K562 (cell line): ENCODE results near the gene SETD5. TPM values are rescaled to one million over a fixed set of nuclear protein-coding genes. Genes with fewer than 3 reads are reported as not detected.
A peak's percentile ranks its signal among the peaks of the same experiment; 100 is the strongest.

Source experiments
- ARHGAP35 ChIP-seq: fragments of 450-650 bp; IDR thresholded peaks from 2 replicates; pipeline ENCODE4 v1.6.1; 2018; ENCODE audit not compliant: partially characterized antibody
- ATF4 ChIP-seq: fragments of 450-650 bp; formaldehyde crosslinking; IDR thresholded peaks from 2 replicates; pipeline ENCODE4 v1.4.0; 2022; ENCODE audit warnings: mild to moderate bottlenecking, moderate library complexity
- FOXP1 ChIP-seq: sonication (generic); formaldehyde crosslinking; IDR thresholded peaks from 2 replicates; pipeline ENCODE4 v1.8.0; 2022; ENCODE audit warnings: mild to moderate bottlenecking, missing genetic modification reagents
- HES1 ChIP-seq: fragments of 450-650 bp; IDR thresholded peaks from 2 replicates; pipeline ENCODE4 v1.6.1; 2016; ENCODE audit warnings: low read depth, mild to moderate bottlenecking, moderate library complexity
- KAT7 ChIP-seq: sonication (generic); formaldehyde crosslinking; IDR thresholded peaks from 2 replicates; pipeline ENCODE4 v1.8.0; 2022; ENCODE audit warnings: missing genetic modification reagents, mild to moderate bottlenecking, borderline replicate concordance
- MNT ChIP-seq, 2 experiments: fragments of 450-650 bp; conservative IDR thresholded peaks; 2 replicates each; pipeline ENCODE4 v1.6.1; 2017; ENCODE audit warnings: mild to moderate bottlenecking in 2 of 2, moderate library complexity in 2 of 2
- MTA2 ChIP-seq: fragments of 450-650 bp; IDR thresholded peaks from 2 replicates; pipeline ENCODE4 v1.6.1; 2016; ENCODE audit warnings: low read depth
- MTA3 ChIP-seq: fragments of 450-650 bp; formaldehyde crosslinking; IDR thresholded peaks from 2 replicates; pipeline ENCODE4 v1.6.1; 2017; ENCODE audit warnings: mild to moderate bottlenecking, borderline replicate concordance
- PREB ChIP-seq: sonication (generic); formaldehyde crosslinking; IDR thresholded peaks from 2 replicates; pipeline ENCODE4 v1.8.1; 2023; ENCODE audit warnings: mild to moderate bottlenecking, missing genetic modification reagents
- PTBP1 ChIP-seq: fragments of 200-400 bp; formaldehyde crosslinking; IDR thresholded peaks from 2 replicates; pipeline ENCODE4 v1.6.1; 2017; ENCODE audit warnings: low read depth, low read length
- RBFOX2 ChIP-seq: fragments of 200-400 bp; formaldehyde crosslinking; IDR thresholded peaks from 2 replicates; pipeline ENCODE4 v1.6.1; 2017; ENCODE audit warnings: low read depth, mild to moderate bottlenecking, low read length, moderate library complexity
- RBM14 ChIP-seq: fragments of 200-400 bp; formaldehyde crosslinking; IDR thresholded peaks from 2 replicates; pipeline ENCODE4 v1.6.1; 2018; ENCODE audit warnings: low read depth, mild to moderate bottlenecking, low read length, moderate library complexity, borderline replicate concordance; ENCODE audit not compliant: insufficient read depth
- SREBF2 ChIP-seq: sonication (generic); formaldehyde crosslinking; IDR thresholded peaks from 2 replicates; pipeline ENCODE4 v1.4.0; 2020; ENCODE audit warnings: mild to moderate bottlenecking, missing genetic modification reagents
- STAG1 ChIP-seq: sonication (generic); formaldehyde crosslinking; IDR thresholded peaks from 2 replicates; pipeline ENCODE4 v1.5.0; 2020; ENCODE audit warnings: missing genetic modification reagents, borderline replicate concordance
- STAT5A ChIP-seq: IDR thresholded peaks from 2 replicates; pipeline ENCODE4 v1.6.1; 2012; ENCODE audit warnings: low read length, inconsistent platforms, borderline replicate concordance
- STAT5B ChIP-seq: fragments of 250-450 bp; sonication (Bioruptor Pico); IDR thresholded peaks from 2 replicates; pipeline ENCODE4 v1.8.0; 2021; ENCODE audit warnings: mild to moderate bottlenecking, inconsistent platforms
- TAF15 ChIP-seq: fragments of 200-400 bp; formaldehyde crosslinking; IDR thresholded peaks from 2 replicates; pipeline ENCODE4 v1.6.1; 2017; ENCODE audit warnings: mild to moderate bottlenecking, low read depth, low read length, moderate library complexity
- ZKSCAN1 ChIP-seq: fragments of 150-350 bp; IDR thresholded peaks from 2 replicates; pipeline ENCODE4 v1.6.1; 2016; ENCODE audit warnings: low read depth, low read length
- ZNF589 ChIP-seq: fragments of 200-800 bp; sonication (Bioruptor generic); IDR thresholded peaks from 2 replicates; pipeline ENCODE4 v1.6.1; 2016; ENCODE audit warnings: low read depth, missing genetic modification characterization, missing compliant biosample characterization
- ZNF77 ChIP-seq: fragments of 250-450 bp; sonication (Bioruptor Pico); IDR thresholded peaks from 2 replicates; pipeline ENCODE4 v1.5.0; 2020
- polyA plus RNA-seq, 8 experiments: library from polyadenylated mRNA; depleted of rRNA in 4 of 8; stranded (reverse) in 5 of 8; unstranded in 3 of 8; fragments of >200 nt; fragmentation: Nextera tagmentation in 2 of 8; fragmentation: Illumina TruSeq in 1 of 8; extraction: Ambion mirVana in 2 of 8; extraction: Trizol in 1 of 8; gene quantifications; 2 replicates each; pipeline versions ENCODE4 v1.2.1 to v1.2.3, GENCODE V29; 2011 to 2014; ENCODE audit warnings: inconsistent platforms in 1 of 8, missing spikeins in 1 of 8
- total RNA-seq, 7 experiments: library from RNA; depleted of rRNA in 6 of 7; stranded (reverse); fragments of >200 nt in 6 of 7; fragmentation: Illumina TruSeq in 2 of 7; extraction: Trizol in 2 of 7; gene quantifications; 2 replicates each; pipeline versions ENCODE4 v1.2.1 to v1.2.3, GENCODE V29; 2011 to 2021; ENCODE audit warnings: low replicate concordance in 1 of 7
- TF ChIP-seq, protein P1 (sequence below): IDR thresholded peaks from 2 replicates; pipeline ENCODE4 v1.6.1; 2012; ENCODE audit warnings: low read depth, low read length, improper control_type of control experiment, borderline replicate concordance

Gene SETD5
- total and polyA plus RNA-seq, 9 of the 15 experiments (the other 6 are each of a cell fraction or from before 2014, with no cell fraction given): 20.8 to 135 (median 87.2) TPM

DNA sequence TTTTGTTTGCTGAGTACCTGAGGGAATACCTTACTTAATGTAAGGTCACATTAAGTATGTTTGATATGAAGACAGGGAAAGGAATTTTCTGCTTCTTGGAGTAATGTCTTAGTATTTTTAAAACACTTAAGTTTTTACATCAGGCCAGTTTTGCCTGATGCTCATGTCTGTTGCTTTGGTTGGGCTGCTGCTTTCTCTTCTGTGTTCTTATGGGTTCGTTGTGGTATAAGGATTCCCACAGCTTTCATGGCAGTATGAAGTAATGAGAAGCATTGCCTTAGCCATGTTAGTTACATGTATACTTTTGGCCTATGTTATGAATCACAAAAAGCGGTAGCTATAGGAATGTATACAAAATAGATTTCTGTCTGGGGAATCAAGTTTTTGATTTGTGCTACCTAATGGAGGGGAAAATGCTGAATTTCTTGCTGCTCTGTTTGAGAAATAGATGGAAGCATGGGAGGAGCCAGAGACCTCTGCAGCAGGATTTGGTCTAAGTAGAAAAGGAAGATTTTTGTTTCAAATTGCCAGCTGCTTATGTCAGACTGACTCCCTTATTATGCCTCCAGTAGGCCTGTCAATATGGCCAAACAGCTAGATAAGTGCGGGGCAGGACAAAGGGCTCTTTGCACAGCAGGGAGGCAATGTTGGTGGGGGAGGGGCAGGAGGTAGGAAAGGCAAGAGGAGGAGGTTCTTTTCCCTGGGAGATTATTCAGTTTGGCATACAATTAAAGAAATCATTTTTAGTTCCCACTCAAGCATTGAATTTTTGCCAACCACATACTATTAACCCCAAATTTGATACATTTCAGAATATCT lies 5.2 kb downstream of the SETD5 start (continued):
- TF ChIP-seq FOXP1 (CRISPR knock-in tag) (no peak), ARHGAP35 (no peak), PREB (no peak), ZNF589 (no peak; the same call in 1 of the 2 replicates), RBM14 (no peak), PTBP1 (no peak), STAT5A (0 out of 2 replicates have a peak, but pooled peaks have one; percentile 10), ZKSCAN1 (peak; percentile 80), MTA2 (peak; percentile 28; the same call in 1 of the 2 replicates), KAT7 (peak; percentile 44; the same call in 1 of the 2 replicates), ZNF77 (CRISPR knock-in tag) (no peak), STAT5B (CRISPR knock-in tag) (no peak), MTA3 (peak; percentile 49; the same call in 1 of the 2 replicates), TAF15 (no peak), ATF4 (CRISPR knock-in tag) (no peak), MNT (conservative IDR thresholded peaks at IDR 0.05) (peak in 1 of 2 experiments; percentile 69; a peak in 2 of 4 replicates), HES1 (no peak), RBFOX2 (0 out of 2 replicates have a peak, but pooled peaks have one; percentile 9), STAG1 (CRISPR knock-in tag) (no peak), SREBF2 (CRISPR knock-in tag) (no peak)
- TF ChIP-seq, protein P1, sequence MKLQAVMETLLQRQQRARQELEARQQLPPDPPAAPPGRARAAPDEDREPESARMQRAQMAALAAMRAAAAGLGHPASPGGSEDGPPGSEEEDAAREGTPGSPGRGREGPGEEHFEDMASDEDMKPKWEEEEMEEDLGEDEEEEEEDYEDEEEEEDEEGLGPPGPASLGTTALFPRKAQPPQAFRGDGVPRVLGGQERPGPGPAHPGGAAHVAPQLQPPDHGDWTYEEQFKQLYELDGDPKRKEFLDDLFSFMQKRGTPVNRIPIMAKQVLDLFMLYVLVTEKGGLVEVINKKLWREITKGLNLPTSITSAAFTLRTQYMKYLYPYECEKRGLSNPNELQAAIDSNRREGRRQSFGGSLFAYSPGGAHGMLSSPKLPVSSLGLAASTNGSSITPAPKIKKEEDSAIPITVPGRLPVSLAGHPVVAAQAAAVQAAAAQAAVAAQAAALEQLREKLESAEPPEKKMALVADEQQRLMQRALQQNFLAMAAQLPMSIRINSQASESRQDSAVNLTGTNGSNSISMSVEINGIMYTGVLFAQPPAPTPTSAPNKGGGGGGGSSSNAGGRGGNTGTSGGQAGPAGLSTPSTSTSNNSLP: peak; percentile 89; the same call in 1 of the 2 replicates
